Brain microvascular endothelial cell (primary cell): ENCODE measurements around the gene GGT5.
A peak's percentile ranks its signal among the peaks of the same experiment; 100 is the strongest.
"Not testable (repeated sequence)": the region's sequence is repeated elsewhere in the genome, so short reads cannot be mapped to it uniquely, and the experiment has no call there.

ENCODE experiments used
- DNase-seq: peaks from one replicate; pipeline ENCODE4 v3.0.0-alpha.2; 2020
- H3K27ac ChIP-seq: fragments of 250-450 bp; sonication (Bioruptor Pico); 2 replicates; pipeline ENCODE4 v1.5.1; 2020; ENCODE audit warnings: mild to moderate bottlenecking, moderate library complexity
- H3K27me3 ChIP-seq: fragments of 250-450 bp; sonication (Bioruptor Pico); replicated peaks from 2 replicates; pipeline ENCODE4 v1.5.1; 2020; ENCODE audit warnings: mild to moderate bottlenecking
- H3K36me3 ChIP-seq: fragments of 250-450 bp; sonication (Bioruptor Pico); replicated peaks from 2 replicates; pipeline ENCODE4 v1.5.1; 2020; ENCODE audit warnings: mild to moderate bottlenecking
- H3K4me3 ChIP-seq: 2 replicates; pipeline ENCODE4 v1.5.1; 2011; ENCODE audit warnings: low read depth, mild to moderate bottlenecking, control low read depth, low read length, moderate library complexity
- in situ Hi-C: cut with HindIII; loops from 2 replicates; pipeline ENCODE4 v1.10.0; 2017; ENCODE audit warnings: low sequenced_read_pairs, low pct_ligation_motif_present
- TF ChIP-seq, protein P1 (sequence below): IDR thresholded peaks from 2 replicates; pipeline ENCODE4 v1.5.1; 2011; ENCODE audit warnings: low read depth, mild to moderate bottlenecking, moderate library complexity, low read length, control low read depth, inconsistent platforms; ENCODE audit errors: missing control alignments

Gene GGT5

GRCh38 chr22:24184057-24184798, 60.7 kb downstream of the GGT5 start:
- in situ Hi-C loops, result no loop called here
- DNase-seq, result no peak
- TF ChIP-seq, protein P1, sequence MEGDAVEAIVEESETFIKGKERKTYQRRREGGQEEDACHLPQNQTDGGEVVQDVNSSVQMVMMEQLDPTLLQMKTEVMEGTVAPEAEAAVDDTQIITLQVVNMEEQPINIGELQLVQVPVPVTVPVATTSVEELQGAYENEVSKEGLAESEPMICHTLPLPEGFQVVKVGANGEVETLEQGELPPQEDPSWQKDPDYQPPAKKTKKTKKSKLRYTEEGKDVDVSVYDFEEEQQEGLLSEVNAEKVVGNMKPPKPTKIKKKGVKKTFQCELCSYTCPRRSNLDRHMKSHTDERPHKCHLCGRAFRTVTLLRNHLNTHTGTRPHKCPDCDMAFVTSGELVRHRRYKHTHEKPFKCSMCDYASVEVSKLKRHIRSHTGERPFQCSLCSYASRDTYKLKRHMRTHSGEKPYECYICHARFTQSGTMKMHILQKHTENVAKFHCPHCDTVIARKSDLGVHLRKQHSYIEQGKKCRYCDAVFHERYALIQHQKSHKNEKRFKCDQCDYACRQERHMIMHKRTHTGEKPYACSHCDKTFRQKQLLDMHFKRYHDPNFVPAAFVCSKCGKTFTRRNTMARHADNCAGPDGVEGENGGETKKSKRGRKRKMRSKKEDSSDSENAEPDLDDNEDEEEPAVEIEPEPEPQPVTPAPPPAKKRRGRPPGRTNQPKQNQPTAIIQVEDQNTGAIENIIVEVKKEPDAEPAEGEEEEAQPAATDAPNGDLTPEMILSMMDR, result no peak
- Histone ChIP-seq H3K27me3 (no peaks in the 10 kb centered on the region), H3K27ac (no peak overlapping the region), H3K36me3 (no peaks in the 10 kb centered on the region), H3K4me3 (no peak overlapping the region)

DNA sequence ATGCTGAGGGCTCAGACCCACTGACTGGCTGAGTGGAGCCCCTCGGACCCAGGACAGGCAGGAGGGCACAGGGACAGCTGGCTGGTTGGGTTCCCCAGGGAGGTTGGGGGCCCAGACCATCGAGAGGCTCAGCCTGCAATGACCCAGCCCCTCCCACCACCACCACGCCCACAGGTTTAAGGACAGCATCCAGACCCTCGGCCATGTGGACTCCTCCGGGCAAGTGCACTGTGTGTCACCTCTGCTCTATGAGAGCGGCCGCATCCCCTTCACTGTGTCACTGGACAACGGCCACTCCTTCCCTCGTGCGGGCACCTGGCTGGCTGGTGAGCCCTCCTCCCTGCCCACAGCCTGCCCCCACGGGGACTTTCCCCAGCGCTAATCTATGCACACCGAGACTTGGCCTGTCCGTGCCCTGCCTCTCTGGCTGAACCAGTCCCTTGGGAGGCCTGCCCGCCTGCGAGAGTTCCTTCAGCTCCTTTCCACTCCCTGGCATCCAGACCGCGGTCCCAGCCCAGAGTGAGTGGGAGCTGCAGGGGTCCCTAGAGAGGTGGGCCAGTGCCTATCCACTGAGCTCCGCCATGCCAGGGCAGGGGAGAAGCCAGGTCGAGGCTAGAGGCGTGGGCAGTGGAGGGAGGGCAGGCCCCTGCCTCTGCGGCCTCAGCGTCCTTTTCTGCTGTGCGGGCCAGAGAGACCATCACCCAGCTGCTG, 61.4 kb downstream of the GGT5 start:
- no peak for DNase-seq
- in situ Hi-C loops, result no loop called here
- Histone ChIP-seq H3K36me3 (no peaks in the 10 kb centered on the region), H3K27ac (no peak overlapping the region), H3K4me3 (no peak overlapping the region), H3K27me3 (no peaks in the 10 kb centered on the region)
- TF ChIP-seq, protein P1, result no peak

DNA sequence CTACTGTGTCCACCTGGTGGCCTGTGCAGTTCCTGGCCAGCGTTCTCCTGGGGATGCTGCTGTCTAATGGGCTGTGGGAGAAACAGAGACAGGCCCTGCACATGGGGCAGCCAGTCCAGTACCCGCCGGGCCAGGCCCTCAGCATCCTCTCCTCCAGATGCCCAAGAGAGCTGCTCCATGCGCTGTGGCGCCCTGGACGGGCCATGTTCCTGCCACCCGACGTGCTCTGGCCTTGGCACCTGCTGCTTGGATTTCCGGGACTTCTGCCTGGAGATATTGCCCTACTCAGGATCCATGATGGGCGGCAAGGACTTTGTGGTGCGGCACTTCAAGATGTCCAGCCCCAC, 62.0 kb downstream of the GGT5 start:
- H3K27ac ChIP-seq, DNase-seq, H3K36me3 ChIP-seq, in situ Hi-C loops, H3K4me3 ChIP-seq, H3K27me3 ChIP-seq: not testable (repeated sequence)

GRCh38 chr22:24181996-24182899, 62.6 kb downstream of the GGT5 start:
- TF ChIP-seq, protein P1, result peak; percentile 46
- DNase-seq, result no peak
- Histone ChIP-seq H3K27ac (no peak overlapping the region), H3K36me3 (peaks cover 4% of the 10 kb centered on the region), H3K4me3 (no peak overlapping the region), H3K27me3 (no peaks in the 10 kb centered on the region)
- in situ Hi-C loops, result no loop called here

- Histone ChIP-seq H3K27me3 (no peaks in the 10 kb centered on the region), H3K36me3 (peaks cover 4% of the 10 kb centered on the region), H3K4me3 (no peak within 1 kb of the TSS), H3K27ac (no peak within 1 kb of the TSS)
- DNase-seq, result no peak
- TF ChIP-seq, protein P1, result no peak
- in situ Hi-C loops, result no loop called here
Measured at GRCh38 chr22:24181088-24181995, 63.5 kb downstream of the GGT5 start, which contains the start of gene SUSD2. TSS of gene SUSD2 (plus strand) at chr22:24181487. CDS start at chr22:24181520, 33 bp downstream.
